GM19468 (cell line): Measurements from ENCODE around the gene PRKRIP1.
"Not testable (repeated sequence)": the region's sequence is repeated elsewhere in the genome, so short reads cannot be mapped to it uniquely, and the experiment has no call there.

Source experiments
- ATAC-seq: cut with Tn5 transposase; IDR thresholded peaks from one replicate; pipeline ENCODE4 v1.9.1; 2021; ENCODE audit warnings: mild to moderate bottlenecking, moderate library complexity, moderate number of reproducible peaks; ENCODE audit not compliant: unreplicated experiment; ENCODE audit errors: extremely low read depth

PRKRIP1 gene

GRCh38 chr7:102400360-102400759 lies 4.2 kb downstream of the PRKRIP1 start:
- no peak for ATAC-seq

- no peak for ATAC-seq
Observed at GRCh38 chr7:102403563-102403962, 7.4 kb downstream of the PRKRIP1 start.

DNA sequence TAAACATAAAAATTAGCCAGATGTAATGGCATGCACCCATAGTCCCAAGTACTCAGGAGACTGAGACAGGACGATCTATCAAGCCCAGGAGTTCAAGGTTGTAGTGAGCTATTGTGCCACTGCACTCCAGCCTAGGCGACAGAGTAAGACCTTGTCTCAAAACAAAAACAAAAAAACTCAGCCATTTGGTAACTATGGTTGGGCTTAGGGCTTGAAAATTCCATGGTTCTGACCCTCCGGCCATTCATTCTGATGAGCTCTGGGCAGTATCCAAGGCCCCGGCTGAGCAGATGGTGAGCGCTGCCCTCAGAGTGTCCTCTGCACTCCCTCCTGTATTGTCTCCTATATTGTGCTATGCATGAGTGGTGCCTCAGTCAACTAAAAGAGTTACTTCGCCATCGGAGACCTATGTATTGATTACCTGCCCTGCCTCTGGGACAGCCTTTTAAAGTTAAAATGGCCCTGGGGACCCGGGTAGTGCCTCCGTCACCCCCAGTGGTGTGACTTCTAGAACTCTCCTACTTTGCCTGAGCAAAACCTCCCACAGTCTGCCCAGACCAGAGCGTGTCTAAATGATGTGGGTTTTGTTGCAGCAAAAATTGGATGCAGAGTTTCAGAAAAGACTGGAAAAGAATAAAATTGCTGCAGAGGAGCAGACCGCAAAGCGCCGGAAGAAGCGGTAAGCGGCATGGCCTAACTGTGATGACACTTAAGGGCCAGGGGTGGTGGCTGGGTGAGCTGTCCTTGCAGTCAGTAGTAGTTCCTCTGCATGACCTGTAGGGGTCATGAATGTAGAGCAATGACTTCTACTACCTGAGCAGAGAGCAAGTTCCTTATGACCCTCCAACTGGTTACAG lies 8.1 kb downstream of the PRKRIP1 start:
- peak; percentile 61 for ATAC-seq

- ATAC-seq = not testable (repeated sequence)
Observed at GRCh38 chr7:102404862-102405188, 8.7 kb downstream of the PRKRIP1 start.

- ATAC-seq = no peak
Observed at GRCh38 chr7:102407910-102408309, 11.7 kb downstream of the PRKRIP1 start.

DNA sequence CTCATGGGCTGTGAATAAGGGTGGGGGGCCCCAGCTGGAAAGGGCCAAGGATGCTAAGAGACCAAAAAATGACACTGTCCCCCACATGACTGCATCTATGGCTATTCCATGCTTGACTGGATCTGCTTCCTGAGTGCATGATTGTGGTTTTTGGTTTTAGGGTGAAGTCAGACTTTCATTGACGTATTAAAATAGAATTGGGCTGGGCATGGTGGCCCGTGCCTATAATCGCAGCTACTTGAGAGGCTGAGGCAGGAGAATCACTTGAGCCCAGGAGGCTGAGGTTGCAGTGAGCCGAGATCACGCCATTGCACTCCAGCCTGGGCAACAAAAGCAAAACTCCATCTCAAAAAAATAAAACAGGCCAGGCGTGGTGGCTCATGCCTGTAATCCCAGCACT lies 12.4 kb downstream of the PRKRIP1 start:
- not testable (repeated sequence) for ATAC-seq

- no peak for ATAC-seq
Observed at GRCh38 chr7:102409340-102409739, 13.2 kb downstream of the PRKRIP1 start.

- no peak for ATAC-seq
Observed at GRCh38 chr7:102410123-102410522, 14.0 kb downstream of the PRKRIP1 start.

- no peak for ATAC-seq
Observed at GRCh38 chr7:102410918-102411317, 14.8 kb downstream of the PRKRIP1 start.

DNA sequence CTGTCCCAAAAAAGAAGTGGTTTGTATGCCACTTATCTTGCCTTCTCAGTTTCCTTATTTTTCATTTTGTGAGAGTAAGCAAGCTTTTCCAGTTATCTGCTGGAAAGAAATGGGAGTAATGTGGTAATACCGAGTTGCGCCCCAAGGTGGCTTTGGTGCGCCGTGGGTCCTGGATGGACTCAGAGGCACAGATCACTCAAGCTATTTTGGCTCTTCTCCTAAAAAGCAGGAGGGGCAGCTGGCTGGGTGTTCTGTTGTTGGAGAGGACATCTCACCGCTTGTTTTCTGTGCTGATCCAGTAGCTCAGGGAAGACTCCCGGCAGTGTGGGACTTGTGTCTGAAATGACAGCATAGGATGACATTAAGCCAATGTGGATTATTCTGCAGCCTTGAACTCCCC lies 16.4 kb downstream of the PRKRIP1 start:
- no peak for ATAC-seq

- no peak for ATAC-seq
Observed at GRCh38 chr7:102413091-102413490, 16.9 kb downstream of the PRKRIP1 start.

DNA sequence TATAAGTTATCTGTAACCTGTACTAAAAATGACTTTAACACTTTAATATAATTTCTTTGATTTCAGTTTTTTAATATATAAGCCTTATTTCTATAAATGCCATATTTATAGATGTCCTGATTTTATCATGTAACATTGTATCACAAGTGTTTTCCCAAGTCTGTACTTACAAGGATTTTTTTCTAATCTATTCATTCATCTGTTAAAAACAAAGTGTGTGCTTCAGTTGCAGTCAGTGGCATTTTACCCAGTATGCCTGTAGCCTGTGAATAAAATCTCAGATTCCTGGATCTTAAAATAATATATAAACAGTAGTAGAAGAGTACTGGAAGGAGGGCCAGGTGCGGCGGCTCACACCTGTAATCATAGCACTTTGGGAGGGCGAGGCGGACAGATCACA lies 17.4 kb downstream of the PRKRIP1 start:
- ATAC-seq = no peak

DNA sequence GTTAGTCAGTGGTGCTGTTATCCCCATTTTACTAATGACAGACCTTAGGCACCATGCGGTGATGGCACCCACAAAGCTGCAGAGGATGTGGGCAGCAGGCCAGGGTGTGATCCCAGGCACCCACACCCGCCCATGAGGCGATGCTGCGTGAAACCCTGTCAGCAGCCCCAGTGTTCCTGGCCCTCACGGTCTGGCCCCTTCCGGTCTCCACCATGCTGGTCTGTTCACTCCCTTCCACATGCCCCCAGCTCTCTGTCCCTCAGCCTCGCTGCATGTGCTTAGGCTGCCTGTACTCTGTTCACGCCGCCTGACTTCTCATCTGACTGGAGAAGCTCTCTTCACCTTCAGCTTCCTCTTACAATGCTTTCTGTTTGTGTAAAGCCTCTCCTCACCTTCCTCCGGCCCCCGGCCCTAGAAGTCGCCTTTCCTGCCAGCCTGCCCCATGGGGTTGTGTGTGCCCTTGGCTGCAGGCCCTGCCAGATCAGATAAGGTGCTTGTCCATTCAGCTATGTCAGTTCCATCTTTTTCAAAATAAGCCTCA lies 19.6 kb downstream of the PRKRIP1 start:
- ATAC-seq = no peak

GRCh38 chr7:102416406-102416805 lies 20.2 kb downstream of the PRKRIP1 start:
- no peak for ATAC-seq

- no peak for ATAC-seq
Observed at GRCh38 chr7:102417105-102417504, 20.9 kb downstream of the PRKRIP1 start.

GRCh38 chr7:102418592-102418991 lies 22.4 kb downstream of the PRKRIP1 start:
- ATAC-seq = no peak

DNA sequence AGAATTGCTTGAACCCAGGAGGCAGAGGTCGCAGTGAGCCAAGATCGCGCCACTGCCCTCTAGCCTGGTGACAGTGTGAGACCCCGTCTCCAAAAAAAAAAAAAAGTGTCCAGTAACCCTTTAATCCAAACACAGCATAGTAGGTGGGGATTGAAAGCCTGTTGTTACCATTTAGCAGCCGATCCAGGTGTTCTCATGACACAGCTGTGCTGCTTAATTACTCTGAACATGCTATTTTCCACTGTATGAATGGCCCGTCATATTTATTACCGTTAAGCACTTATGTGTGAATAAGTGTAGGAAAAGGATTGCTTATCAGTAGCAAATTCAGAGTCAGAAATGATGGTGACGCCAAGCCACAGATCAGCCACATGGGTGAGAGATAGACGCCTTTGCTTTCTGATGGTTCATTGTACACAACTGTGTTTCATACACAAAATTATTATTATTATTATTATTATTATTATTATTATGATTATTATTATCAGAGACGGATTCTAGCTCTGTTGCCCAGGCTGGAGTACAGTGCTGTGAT lies 25.6 kb downstream of the PRKRIP1 start:
- ATAC-seq = no peak

GRCh38 chr7:102424129-102424551 lies 28.0 kb downstream of the PRKRIP1 start:
- no peak for ATAC-seq

GRCh38 chr7:102424787-102425218 lies 28.6 kb downstream of the PRKRIP1 start:
- ATAC-seq = no peak

DNA sequence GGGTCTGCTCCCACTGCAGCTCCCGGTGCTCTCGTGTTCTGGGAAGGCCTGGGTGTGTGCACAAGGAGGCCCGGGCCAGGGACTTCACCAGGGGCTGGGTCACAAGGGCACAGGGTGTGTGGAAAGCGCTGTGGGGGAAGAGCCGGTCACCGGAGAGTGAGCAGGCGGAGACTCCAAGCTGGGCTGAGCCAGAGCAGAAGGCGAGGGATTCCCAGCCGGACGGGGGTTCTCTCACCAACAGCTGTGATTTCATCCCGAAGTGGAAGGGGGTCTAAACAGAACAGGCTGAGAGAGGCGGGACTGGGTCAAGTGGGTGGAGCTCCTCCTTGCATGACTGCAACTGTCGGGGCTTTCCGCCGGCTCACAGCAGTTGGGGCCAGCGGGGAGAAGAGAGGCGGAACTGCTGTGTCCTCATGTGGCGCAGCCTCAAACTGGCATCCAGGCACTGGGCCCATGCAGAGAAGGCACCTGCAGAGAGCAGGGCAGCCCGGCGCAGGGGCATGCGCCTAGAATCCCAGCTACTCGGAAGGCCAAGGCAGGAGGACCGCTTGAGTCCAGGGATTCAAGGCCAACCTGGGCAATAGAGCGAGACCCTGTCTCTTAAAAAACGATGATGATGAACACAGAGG lies 29.6 kb downstream of the PRKRIP1 start:
- ATAC-seq = no peak
